Stimulated activated naive CD4-positive, alpha-beta T cell treated with Interleukin-2 at 50 U/mL for 16 hours (primary cell): ENCODE measurements around the gene AP1S2.
"Not testable (repeated sequence)": the region's sequence is repeated elsewhere in the genome, so short reads cannot be mapped to it uniquely, and the experiment has no call there.

Experiments used
- DNase-seq: peaks from one replicate; lab custom pipeline; 2025; lab: John Stamatoyannopoulos, UW

AP1S2 gene

DNA sequence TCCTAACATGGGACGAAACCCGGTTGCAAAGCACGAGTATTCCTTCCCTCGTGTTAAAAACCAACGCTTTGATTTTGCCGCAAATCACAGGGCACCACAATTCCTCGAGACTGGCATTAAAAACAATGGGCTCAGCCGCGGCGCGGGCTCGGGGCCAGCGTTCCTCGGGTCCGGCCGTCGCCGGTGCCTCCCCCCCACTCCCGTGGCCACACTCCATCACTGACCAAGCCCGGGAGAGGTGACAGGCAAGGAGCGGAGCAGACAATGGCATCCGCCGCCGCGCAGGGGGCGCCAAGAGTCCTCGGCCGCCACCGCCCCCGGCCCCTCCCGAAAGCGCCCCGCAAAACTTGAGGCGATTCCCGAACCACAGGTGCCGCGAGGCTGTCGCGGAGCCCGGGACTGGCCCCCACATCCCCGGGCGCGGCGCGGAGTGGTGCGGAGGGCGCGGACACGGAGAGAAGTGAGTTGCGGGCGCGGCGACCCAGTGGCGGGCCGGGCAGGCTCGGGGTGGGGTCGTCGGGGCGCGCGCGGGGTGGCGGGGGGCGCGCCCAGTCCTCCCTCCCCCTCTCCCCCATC is 445 bp downstream of the AP1S2 start:
- DNase-seq, result peak; percentile 9

DNA sequence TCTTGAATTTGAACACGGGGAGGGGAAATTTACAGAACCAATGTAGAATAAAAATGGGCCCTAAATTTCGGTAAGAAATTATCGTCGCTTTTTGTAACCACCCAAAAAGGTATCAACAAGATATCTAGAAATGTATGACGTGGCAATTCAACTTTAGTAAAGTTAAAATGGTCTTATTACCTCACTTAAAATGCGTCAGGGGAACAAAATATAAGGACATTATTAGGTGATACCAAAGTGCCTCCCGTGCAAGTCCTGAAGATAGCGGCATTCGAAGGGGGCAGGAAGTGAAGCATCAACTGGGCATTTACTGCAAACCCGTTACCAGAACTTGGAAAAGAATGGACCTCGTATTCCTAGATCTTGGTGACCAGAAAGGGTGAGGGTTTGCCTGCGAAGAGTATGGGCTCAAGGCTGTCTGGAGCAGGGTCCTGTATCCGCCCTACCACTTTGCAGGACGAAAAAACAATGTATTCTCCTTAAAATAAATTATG is 980 bp downstream of the AP1S2 start:
- no peak for DNase-seq

DNA sequence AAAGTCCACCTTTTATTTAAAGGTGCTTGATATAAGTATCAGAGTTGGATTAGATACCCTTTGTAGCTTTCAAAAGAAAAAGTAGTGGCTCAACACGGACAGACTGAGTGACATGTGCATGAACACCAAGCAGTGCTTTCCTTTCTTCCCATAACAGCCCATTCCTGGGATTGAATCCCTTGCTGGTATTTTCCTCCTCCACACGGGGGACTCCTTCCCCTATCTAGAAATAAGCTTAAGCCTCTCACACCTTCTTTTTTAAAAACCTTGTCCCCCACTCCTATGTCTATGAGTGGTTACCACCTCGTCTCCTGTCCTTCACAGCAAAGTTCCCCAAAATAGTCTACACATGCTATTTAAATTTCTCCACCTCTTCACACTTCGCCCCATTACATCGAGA is 5.1 kb downstream of the AP1S2 start:
- DNase-seq, result no peak

DNA sequence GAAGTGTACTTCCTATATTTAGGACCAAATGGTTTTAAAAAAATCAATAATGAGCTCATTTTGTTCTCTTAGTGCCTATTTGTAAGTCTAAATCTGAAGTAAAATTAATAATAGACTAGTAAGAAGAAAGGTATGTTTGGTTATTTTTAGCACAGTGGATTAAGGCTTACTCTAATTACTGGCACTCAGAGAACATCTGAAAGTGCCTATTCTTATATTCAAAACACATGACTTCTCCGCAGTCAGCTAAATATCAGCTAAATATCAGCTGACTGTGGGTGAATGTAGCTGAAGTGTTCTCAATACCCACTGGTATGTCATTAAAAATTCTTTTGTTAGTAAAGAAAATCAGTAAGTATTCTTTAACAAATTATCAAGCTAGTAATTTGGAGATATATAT is 6.0 kb downstream of the AP1S2 start:
- DNase-seq, result no peak

DNA sequence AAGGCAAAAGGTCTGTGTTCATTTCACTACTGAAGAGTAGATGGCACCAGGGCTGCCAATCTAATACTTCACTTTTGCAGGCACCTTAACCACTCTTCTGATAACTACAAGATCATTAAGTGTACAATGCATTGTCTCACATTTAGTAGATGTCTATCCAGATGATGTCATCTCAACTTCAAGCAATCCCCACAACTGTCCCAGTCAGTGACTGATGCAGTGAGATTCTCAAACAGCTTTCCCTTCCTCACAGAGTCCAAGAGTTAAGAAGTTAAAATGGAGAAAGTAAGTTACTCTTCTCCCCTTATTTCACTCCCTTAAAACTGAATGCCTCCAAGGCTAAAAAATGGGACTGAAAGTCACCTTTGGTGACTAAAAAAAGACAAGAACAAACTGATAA is 10.7 kb downstream of the AP1S2 start:
- no peak for DNase-seq

DNA sequence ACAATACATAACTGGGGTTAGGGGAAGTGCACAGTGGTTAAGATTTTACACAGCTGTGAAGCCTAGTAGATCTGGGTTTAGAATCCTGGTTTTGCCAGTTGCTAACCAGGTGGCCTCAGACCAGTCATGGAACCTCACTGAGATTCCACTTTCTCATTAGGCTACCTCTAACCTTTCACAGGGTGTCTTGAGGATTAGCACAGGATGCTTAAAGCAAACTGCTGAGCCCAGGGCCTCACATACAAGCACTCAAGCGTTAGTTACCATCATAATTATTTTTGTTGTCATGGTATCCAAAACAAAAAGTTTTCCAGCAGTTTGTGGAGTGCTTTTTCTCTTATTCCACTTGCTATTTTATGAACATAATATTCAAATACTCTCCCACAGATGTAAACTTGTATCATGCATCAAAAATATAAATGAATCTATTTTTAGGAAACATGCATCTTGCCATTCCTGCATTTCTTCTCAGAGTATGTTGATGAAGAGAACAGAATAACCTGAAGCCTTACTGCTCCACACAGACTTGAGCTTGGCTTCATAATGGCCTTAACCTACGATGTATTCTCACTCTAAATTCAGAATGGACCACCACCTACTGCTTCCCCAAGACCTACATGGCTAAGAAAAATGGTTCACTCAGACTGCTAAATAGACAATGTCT is 12.6 kb downstream of the AP1S2 start:
- no peak for DNase-seq

DNA sequence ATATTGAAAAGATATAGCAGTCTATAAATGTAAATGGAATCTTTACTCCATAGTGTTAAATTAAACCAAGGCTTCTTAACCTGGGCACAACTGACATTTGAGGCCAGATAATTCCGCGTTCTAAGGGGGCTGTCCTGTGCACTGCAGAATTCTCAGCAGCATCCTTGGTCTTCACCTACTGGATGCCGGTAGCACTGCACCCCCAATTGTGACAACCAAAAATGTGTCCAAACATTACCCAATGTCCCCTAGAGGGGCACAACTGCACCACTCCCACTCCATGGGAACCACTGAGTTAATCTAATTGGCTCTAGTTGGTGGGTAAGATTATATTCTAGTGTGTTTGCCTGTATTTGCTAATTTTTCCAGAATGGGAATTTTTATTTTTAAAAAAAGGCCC is 16.6 kb downstream of the AP1S2 start:
- no peak for DNase-seq

DNA sequence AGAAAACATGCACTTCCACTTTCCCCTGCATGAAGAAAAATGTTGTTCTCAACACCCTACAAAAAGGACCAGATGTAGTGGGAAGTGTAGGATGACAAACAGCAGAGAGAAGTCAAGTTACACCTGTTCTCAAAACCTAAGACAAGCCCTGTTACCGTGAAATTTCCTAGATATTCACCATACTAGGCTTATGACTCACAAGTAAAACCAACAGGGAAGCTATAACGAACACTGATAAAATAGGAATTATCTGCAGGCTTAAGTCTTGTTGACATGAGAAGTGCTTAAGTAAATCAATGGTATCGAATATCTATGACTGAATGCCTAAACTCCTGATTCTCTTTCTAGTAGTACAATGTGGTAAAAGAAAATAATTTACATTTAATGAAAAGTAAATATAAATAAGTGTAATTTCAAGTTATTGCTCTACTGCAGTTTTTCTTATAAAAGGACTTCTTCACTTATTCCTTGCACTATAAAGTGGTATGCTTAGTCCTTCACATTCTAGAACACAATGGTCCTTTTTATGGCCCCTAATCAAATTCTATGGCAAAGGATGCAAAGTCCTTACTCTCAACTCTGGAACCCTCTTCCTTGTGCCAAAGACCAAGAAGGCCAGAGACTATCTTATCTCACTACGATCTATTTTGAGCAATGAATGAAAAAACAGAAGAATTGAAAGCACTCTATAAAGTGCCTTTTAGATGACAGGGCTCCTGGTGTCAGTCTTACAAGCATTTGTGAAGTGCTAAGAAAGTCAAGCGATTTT is 19.6 kb downstream of the AP1S2 start:
- DNase-seq, result no peak

DNA sequence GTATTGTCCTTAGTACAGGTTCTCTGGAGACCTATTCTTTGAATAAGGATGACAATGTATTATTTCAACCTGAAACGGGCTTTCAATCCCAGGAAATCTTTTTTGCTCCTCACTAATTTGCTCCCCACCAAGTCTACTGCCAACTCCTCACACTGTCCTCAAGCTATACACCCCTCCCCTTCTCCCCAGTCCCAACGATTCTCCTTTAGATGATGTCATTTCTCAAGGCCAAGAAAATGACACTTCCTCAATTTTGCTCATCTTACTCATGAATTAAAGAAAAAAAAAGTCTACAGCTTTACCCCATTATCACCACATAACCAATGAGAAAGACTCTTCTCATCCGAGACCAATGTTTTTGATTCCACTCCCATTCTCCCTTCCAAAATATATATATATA is 20.6 kb downstream of the AP1S2 start:
- DNase-seq, result no peak

DNA sequence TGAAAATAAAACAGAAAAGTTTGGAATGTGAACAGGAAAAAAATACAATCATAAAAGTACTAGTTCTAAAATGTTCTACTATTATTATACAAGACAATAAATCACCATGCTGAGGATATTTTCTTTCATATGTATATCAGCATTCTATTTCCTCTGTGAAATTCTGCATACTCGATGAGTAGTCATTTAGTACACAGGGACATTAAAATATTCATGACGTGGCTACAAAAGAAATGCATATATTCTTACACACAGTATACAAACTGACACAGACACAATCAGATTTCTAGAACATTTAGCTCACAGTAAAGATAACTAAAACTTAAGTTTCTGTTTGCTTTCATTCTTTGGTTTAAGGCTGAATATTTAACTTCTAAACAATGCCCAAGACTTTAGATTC is 23.3 kb downstream of the AP1S2 start:
- not testable (repeated sequence) for DNase-seq

DNA sequence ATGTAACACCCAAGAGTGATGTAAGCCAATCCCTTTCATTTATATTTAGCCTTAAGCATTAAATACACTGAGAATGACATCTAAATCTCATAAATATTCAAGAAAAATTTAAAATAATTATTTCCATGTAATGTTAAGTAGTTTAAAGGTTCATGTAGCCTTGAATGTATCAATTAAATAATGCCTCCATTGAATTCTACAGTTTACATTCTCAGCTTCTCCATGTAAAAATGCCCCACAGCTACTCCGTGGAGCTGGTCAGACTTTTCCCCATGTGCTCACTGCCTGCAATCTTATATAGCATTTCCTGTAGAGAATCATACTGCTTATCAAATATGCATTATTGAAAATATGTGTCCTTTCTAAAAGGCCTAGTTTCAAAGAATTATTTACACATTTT is 25.4 kb downstream of the AP1S2 start:
- no peak for DNase-seq

DNA sequence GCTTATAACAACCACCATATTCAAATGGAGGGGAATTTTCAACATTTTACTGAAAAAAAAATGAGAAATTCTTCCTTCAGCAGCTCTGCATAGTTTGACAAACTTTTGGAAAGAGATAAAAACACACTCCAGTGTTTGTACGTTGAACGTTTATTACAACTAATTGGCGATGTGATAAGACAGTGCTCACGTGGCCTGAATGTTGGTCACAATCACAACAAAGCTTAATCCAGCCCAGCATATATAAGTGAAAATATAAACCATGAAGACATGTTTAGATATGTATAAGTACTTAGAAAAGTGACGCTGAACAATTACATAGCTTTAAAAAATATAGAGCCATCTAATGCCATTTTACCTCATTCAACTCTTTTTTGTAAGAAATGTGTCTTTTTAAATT is 28.7 kb downstream of the AP1S2 start:
- DNase-seq, result no peak

DNA sequence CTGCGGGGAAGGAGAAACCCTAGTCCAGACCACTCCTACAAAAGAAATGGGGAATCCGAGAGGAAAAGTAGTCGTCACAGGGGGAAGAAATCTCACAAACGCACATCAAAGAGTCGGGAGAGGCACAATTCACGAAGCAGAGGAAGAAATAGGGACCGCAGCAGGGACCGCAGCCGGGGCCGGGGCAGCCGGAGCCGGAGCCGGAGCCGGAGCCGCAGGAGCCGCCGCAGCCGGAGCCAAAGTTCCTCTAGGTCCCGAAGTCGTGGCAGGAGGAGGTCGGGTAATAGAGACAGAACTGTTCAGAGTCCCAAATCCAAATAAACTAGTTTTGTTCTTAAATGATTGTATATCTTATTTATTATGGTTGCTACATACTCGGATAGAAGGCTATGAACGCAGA is 31.7 kb downstream of the AP1S2 start:
- no peak for DNase-seq

DNA sequence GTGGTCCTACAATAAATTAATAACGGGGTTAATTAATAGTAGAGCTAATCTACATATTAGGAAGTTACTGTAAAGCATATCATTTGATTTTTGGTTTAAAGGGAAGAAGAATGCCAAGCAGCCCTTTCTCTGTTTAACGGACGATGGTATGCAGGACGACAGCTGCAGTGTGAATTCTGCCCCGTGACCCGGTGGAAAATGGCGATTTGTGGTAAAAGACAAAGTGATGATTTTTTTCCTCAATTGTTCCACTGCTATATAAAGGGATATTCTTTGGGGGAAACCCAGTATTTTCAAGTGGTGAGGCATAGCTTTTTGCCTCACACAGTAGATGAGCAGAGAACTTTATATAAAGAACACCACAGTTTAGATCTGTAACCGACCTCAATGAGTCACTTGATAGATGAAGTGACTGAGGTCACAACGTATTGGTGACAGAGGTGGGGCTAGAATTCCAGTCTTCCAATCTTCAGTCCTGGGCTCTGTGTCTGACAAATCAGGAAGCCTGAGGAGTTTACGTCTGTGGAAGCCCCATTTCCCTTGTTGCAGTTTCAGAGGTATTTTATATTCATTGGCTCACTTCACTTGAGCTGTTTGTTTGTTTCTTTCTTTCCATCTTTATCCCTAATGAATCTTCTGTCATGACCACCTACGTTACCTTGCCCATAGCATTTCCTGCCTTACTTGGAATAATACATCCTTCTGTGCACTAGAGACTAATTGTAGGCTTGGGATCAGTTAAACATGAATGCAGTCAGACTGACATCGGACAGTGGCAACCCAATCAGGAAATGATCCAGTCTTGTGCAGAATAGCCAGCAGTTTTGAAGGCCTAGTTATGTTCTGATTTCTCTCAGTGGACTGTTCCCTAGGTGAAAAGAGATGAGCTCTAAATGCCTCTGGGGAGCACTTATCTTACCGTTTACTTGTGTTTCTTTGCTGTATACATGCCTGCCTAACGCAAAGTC is 34.2 kb downstream of the AP1S2 start:
- no peak for DNase-seq

DNA sequence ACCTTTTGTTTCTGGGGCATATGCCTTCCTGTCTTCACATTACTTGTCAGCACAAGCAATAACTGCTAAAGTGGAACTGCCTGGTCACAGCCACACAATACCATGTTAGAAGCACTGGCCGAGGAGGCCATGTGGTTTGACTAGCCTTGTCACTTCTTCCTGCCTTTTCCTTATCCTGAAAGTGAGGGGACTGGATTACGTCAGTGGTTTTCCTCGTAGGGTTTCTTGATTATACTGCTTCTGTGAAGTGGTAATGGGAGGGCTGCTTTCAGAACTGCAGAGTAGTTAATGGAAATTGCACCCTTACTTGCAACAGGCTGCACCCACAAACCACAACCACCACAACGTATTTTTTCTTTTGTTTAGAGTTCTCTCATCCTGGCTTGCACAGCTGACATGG is 37.7 kb downstream of the AP1S2 start:
- DNase-seq, result no peak

DNA sequence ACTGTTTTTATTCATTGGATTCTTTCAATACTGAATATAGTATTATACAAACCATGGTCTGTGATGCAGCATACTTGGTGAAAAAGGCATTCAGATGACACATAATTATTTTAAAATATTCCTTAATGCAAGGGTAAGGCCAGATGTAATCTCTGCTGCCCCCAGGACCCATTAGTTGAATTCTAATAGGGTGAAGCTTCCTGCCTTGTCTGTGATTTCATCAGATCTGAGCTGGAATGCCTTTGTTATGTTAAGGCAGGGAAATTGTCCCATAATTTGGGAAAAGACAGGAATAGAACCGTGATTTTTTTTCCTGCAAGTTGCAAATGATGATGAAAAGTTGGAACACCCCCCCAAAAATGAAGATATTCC is 38.2 kb downstream of the AP1S2 start:
- DNase-seq, result no peak

DNA sequence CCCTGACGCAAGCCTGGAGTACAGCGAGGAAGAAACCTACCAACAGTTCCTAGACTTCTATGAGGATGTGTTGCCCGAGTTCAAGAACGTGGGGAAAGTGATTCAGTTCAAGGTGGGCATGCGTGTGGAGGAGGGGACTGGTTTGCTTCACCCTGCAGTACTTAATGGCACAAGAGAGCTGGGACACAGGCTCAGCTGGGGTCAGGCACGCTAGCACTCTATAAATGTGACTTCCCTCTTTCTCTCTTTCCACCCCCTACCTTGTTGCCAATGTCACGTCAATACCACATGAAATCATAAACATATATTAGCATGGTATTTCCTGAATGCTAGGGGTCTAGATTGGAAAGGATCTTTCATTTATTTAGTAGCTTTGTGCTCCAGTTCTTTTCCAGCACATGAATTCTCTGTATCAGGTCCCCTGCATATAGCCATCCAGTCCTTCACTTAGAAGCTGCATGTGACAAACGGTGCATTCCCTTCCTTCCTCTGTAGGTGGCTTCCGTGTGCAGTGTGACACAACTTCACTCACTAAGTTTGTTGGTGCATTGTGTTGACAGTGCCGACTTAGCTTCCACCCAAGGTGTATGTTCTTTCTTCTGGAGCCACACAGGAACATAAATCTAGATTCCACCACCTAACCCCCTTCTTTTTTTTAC is 38.7 kb downstream of the AP1S2 start:
- DNase-seq, result no peak

DNA sequence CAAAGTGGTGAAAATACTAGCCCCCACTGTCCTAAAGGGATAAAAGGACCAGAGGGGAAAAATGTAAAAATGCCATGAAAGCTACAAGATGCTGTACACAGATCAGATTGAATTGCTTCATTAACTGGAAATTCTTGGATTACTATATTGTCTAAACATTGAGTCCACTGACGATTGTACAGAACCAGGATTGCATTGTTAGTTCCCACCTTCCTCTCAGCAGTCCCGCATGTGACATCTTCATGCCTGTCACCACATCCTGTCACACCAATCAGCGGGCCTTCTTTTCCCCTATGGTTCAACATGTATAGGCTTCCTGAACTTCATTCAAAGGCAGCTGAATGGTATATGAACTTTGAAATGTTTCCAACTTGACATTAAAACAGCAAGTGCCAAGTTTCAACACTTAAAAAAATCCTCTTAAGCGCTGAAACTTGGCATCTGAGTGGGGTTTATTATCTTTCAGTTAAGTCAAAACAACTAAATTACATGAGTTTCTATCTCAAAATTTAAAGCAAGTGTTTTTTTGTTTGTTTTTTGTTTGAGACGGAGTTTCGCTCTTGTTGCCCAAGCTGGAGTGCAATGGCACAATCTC is 39.7 kb downstream of the AP1S2 start:
- no peak for DNase-seq

DNA sequence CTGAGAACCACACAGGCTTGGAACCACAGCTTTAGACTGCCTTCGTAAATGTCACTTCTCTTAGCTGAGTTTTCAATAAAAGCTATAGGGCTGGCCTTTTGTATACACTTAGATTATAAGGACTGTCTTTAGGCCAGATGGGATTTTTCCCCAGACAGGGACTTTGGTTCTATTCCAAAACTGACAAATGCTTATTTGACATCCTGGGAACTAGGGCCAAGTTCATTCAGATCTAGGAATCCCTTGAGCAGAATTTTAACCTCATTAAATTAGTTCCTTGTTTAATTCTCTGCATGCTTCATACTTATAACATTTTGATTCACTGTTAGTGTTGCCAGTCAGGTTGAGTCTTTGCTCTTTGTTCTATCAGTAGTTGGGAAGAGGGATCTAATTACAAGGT is 41.2 kb downstream of the AP1S2 start:
- DNase-seq, result no peak

DNA sequence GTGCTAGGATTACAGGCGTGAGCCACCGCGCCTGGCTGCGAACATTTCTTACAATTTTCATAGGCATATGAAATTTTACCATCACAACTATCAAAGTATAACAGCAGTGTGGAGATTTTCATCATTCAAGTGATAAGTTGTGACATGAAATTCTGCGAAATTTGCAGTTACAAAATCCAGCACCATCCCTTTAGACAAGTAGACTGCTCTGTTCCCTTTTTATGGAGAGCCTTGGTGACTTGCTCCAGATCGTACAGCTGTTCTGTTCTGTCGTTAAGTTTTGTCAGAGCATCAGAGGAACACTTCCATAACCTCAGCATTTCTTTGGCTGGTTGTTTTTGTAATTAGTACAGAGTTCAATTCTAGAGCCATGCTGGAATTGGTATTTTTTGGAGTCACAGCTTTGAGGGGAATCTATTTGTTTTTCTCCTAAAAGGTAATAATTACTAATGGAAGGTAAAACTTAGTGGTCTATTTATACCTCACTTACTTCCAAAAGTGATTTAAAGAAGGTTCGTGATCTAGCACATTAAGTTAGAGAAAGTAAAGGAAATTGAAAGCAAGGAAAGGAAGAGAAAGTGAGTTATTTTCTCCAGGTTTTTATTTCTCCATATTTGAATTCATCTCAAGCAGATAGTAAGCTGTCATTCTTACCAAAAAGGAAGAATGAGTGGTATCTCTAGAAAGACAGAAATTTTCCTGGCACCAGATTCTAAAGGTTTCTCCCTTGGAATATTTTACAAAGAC is 42.2 kb downstream of the AP1S2 start:
- DNase-seq, result no peak

DNA sequence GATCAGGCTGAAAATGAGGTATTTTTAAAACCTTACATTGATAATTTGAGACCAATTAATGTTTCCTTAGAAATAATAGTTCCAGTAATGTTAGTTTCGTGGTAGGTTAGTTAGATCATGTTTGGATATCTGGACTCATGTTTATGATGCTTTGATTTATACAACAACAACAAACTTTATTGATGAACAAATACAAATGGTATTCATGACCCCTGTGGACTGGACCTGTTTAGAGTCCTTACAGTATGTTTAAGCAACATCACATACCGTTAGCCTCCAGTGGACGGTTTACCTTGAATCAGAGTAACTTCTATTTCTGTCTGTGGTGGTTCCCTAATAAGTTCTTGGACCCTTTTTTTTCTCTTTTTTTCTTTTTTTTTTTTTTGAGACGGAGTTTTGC is 46.4 kb downstream of the AP1S2 start:
- DNase-seq, result no peak
